AG09309 (cell line): Measurements from ENCODE around the gene SLC51A.

Experiments used
- DNase-seq: peaks from one replicate; pipeline ENCODE4 v3.0.0-alpha.2; 2010; ENCODE audit warnings: low read depth
- H3K4me3 ChIP-seq: 2 replicates; pipeline ENCODE4 v1.5.1; 2011; ENCODE audit warnings: mild to moderate bottlenecking, low read depth, low read length, moderate library complexity; ENCODE audit not compliant: control insufficient read depth
- CTCF ChIP-seq: IDR thresholded peaks from 2 replicates; pipeline ENCODE4 v1.5.1; 2011; ENCODE audit warnings: mild to moderate bottlenecking, low read depth, low read length, inconsistent platforms; ENCODE audit not compliant: insufficient read depth, control insufficient read depth; ENCODE audit errors: missing control alignments

SLC51A gene

GRCh38 chr3:196220991-196221390 lies 4.7 kb downstream of the SLC51A start:
- DNase-seq, result no peak
- no peak overlapping the region for H3K4me3 ChIP-seq
- no peak for TF ChIP-seq CTCF

- no peak overlapping the region for H3K4me3 ChIP-seq
- no peak for TF ChIP-seq CTCF
- no peak for DNase-seq
Measured at GRCh38 chr3:196222876-196223595, 6.7 kb downstream of the SLC51A start.

- no peak overlapping the region for H3K4me3 ChIP-seq
- TF ChIP-seq CTCF, result no peak
- DNase-seq, result no peak
Measured at GRCh38 chr3:196225086-196225485, 8.8 kb downstream of the SLC51A start.

- DNase-seq, result no peak
- TF ChIP-seq CTCF, result no peak
Measured at GRCh38 chr3:196225763-196226364, 9.5 kb downstream of the SLC51A start.

GRCh38 chr3:196227121-196227561 lies 10.8 kb downstream of the SLC51A start:
- no peak overlapping the region for H3K4me3 ChIP-seq
- DNase-seq, result no peak
- no peak for TF ChIP-seq CTCF

More at GRCh38 chr3:196225763-196226364, 9.5 kb downstream of the SLC51A start:
- H3K4me3 ChIP-seq, result no peak overlapping the region

GRCh38 chr3:196227629-196228493 lies 11.5 kb downstream of the SLC51A start:
- DNase-seq, result no peak
- TF ChIP-seq CTCF, result no peak
- H3K4me3 ChIP-seq, result no peak overlapping the region
